Measurements from ENCODE around the gene HK2.

HK2 gene

GRCh38 chr2:74921236-74921736 is 87.4 kb downstream of the HK2 start:
- Histone ChIP-seq H3K9me3 (ENCODE audit: severe bottlenecking) (no peaks in the 10 kb centered on the region), H3K27ac (no peak overlapping the region), H3K36me3 (no peaks in the 10 kb centered on the region), H3K4me3 (ENCODE audit: low read depth, low read length) (no peak overlapping the region), H3K27me3 (ENCODE audit: insufficient read depth, low read depth, severe bottlenecking) (no peaks in the 10 kb centered on the region)
- no peak for DNase-seq
- TF ChIP-seq CTCF (IDR thresholded peaks at IDR 0.05; ENCODE audit: low read depth, low read length): peak; percentile 12; the same call in 1 of the 2 replicates

GRCh38 chr2:74922592-74923227 is 88.8 kb downstream of the HK2 start:
- Histone ChIP-seq H3K27me3 (ENCODE audit: insufficient read depth, low read depth, severe bottlenecking) (no peaks in the 10 kb centered on the region), H3K4me3 (ENCODE audit: low read depth, low read length) (no peak overlapping the region), H3K36me3 (no peaks in the 10 kb centered on the region), H3K9me3 (ENCODE audit: severe bottlenecking) (no peaks in the 10 kb centered on the region), H3K27ac (no peak overlapping the region)
- no peak for DNase-seq
- TF ChIP-seq CTCF (IDR thresholded peaks at IDR 0.05; ENCODE audit: low read depth, low read length): no peak

GRCh38 chr2:74924463-74925265 is 90.7 kb downstream of the HK2 start:
- Histone ChIP-seq H3K9me3 (ENCODE audit: severe bottlenecking) (no peaks in the 10 kb centered on the region), H3K27ac (no peak overlapping the region), H3K36me3 (no peaks in the 10 kb centered on the region), H3K4me3 (ENCODE audit: low read depth, low read length) (no peak overlapping the region), H3K27me3 (ENCODE audit: insufficient read depth, low read depth, severe bottlenecking) (no peaks in the 10 kb centered on the region)
- no peak for TF ChIP-seq CTCF (IDR thresholded peaks at IDR 0.05; ENCODE audit: low read depth, low read length)
- DNase-seq: no peak

DNA sequence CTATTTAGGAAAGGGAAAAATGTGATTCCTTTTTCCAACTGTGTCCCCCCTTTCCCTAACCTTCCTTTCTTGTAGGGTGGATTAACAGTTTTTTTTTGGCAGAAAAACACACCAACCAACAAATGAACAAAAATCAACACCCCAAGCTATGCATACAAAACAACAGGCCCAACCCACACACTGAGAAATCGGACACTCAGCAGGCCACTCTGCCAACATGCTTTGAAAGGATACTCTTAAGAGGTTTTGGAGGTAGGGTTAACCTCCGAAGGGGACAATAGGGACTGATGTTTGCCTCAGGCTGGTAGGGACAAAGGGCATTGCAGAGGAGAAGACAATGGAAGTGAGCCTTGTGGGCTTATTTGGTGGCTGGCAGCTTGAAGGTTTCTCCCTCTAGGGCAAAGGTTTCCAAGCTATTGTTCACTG is 91.4 kb downstream of the HK2 start:
- H3K27me3 ChIP-seq (ENCODE audit: insufficient read depth, low read depth, severe bottlenecking): no peaks in the 10 kb centered on the region
- DNase-seq: no peak
- no peaks in the 10 kb centered on the region for H3K36me3 ChIP-seq
- no peak overlapping the region for H3K27ac ChIP-seq
- H3K4me3 ChIP-seq (ENCODE audit: low read depth, low read length): no peak overlapping the region
- H3K9me3 ChIP-seq (ENCODE audit: severe bottlenecking): no peaks in the 10 kb centered on the region
- TF ChIP-seq CTCF (IDR thresholded peaks at IDR 0.05; ENCODE audit: low read depth, low read length): no peak

- peak; percentile 38 for DNase-seq
- H3K36me3 ChIP-seq: no peaks in the 10 kb centered on the region
- H3K27ac ChIP-seq: no peak overlapping the region
- no peak overlapping the region for H3K4me3 ChIP-seq (ENCODE audit: low read depth, low read length)
- H3K27me3 ChIP-seq (ENCODE audit: insufficient read depth, low read depth, severe bottlenecking): no peaks in the 10 kb centered on the region
- no peaks in the 10 kb centered on the region for H3K9me3 ChIP-seq (ENCODE audit: severe bottlenecking)
- no peak for TF ChIP-seq CTCF (IDR thresholded peaks at IDR 0.05; ENCODE audit: low read depth, low read length)
Measured at GRCh38 chr2:74927621-74928020, 93.7 kb downstream of the HK2 start.

Data from WERI-Rb-1 (cell line).